B cell (primary cell): ENCODE data around the gene SPEF1. TPM values are rescaled to one million over a fixed set of nuclear protein-coding genes. Genes with fewer than 3 reads are reported as not detected.

Experiments
- ATAC-seq: fragments of 200-7000 bp; cut with Tn5 transposase; one replicate; pipeline ENCODE4 v1.10.0; 2021; ENCODE audit warnings: low read depth, mild to moderate bottlenecking, moderate number of reproducible peaks, moderate library complexity
- CTCF ChIA-PET: fragments of 350-600 bp; sonication (Branson Sonifier 250); formaldehyde crosslinking; loops from one replicate; lab custom pipeline; 2021; ENCODE audit warnings: antibody characterized with exemption, inconsistent platforms; lab: Charles Lee
- POLR2A ChIA-PET: fragments of 350-600 bp; sonication (Branson Sonifier 250); formaldehyde crosslinking; loops from one replicate; lab custom pipeline; 2021; ENCODE audit warnings: antibody characterized with exemption; lab: Charles Lee
- DNase-seq: peaks from one replicate; pipeline ENCODE4 v3.0.0; 2013
- H2AFZ ChIP-seq: 2 replicates; pipeline ENCODE4 v1.6.1; 2012; ENCODE audit warnings: mild to moderate bottlenecking, low read depth, low read length; ENCODE audit not compliant: insufficient read depth, poor library complexity, severe bottlenecking
- H3K27ac ChIP-seq, 2 donors: 1 replicate in 1 of 2; 2 replicates in 1 of 2; pipeline ENCODE4 v1.5.1; 2012 to 2013; ENCODE audit warnings: low read length in 2 of 2, mild to moderate bottlenecking in 2 of 2, moderate library complexity in 1 of 2
- H3K27me3 ChIP-seq, 4 experiments: fragments of 200-600 bp in 1 of 4; sonication (generic) in 1 of 4; replicated peaks in 1 of 4; 1 replicate in 2 of 4; 2 replicates in 2 of 4; pipeline versions ENCODE4 v1.6.1 to v1.7.0; 2013 to 2016; ENCODE audit warnings: low read length in 3 of 4, mild to moderate bottlenecking in 2 of 4, mixed read lengths in 1 of 4, moderate library complexity in 1 of 4; ENCODE audit not compliant: insufficient read depth in 4 of 4, control insufficient read depth in 3 of 4; ENCODE audit errors: control extremely low read depth in 1 of 4
- H3K36me3 ChIP-seq, 2 experiments: replicated peaks in 1 of 2; 1 replicate in 1 of 2; 2 replicates in 1 of 2; pipeline versions ENCODE4 v1.6.1 to v1.7.1; 2013; ENCODE audit warnings: low read length in 1 of 2; ENCODE audit not compliant: insufficient read depth in 2 of 2, control insufficient read depth in 1 of 2; ENCODE audit errors: control extremely low read depth in 1 of 2, extremely low read depth in 1 of 2
- H3K4me1 ChIP-seq, 2 donors: fragments of 200-600 bp in 1 of 2; sonication (generic) in 1 of 2; 1 replicate in 1 of 2; 2 replicates in 1 of 2; pipeline versions ENCODE4 v1.5.1 to v1.6.1; 2013 to 2017; ENCODE audit warnings: low read length in 2 of 2; ENCODE audit not compliant: control insufficient read depth in 2 of 2, insufficient read depth in 2 of 2
- H3K4me2 ChIP-seq: replicated peaks from 2 replicates; pipeline ENCODE3; 2012; ENCODE audit warnings: mild to moderate bottlenecking, low read depth, low read length; ENCODE audit not compliant: poor library complexity, severe bottlenecking
- H3K4me3 ChIP-seq, 5 experiments: fragments of 200-600 bp in 1 of 5; sonication (generic) in 1 of 5; 1 replicate in 3 of 5; 2 replicates in 2 of 5; pipeline versions ENCODE4 v1.5.1 to v1.7.0; 2011 to 2016; ENCODE audit warnings: low read length in 4 of 5, mild to moderate bottlenecking in 4 of 5, low read depth in 2 of 5, control low read depth in 1 of 5, moderate library complexity in 1 of 5; ENCODE audit not compliant: insufficient read depth in 1 of 5; ENCODE audit errors: control extremely low read depth in 1 of 5, extremely low read depth in 1 of 5
- H3K79me2 ChIP-seq: fragments of 200-600 bp; sonication (generic); one replicate; pipeline ENCODE4 v1.6.0; 2016; ENCODE audit warnings: low read length; ENCODE audit not compliant: control insufficient read depth, insufficient read depth
- H3K9ac ChIP-seq: fragments of 200-600 bp; sonication (generic); 2 replicates; pipeline ENCODE4 v1.6.1; 2017; ENCODE audit warnings: mild to moderate bottlenecking, low read length, moderate library complexity
- H3K9me3 ChIP-seq, 3 donors: one replicate each; pipeline versions ENCODE4 v1.6.1 to v1.7.1; 2013; ENCODE audit warnings: low read length in 2 of 3; ENCODE audit not compliant: control insufficient read depth in 2 of 3, insufficient read depth in 1 of 3; ENCODE audit errors: control extremely low read depth in 1 of 3
- H4K20me1 ChIP-seq: 2 replicates; pipeline ENCODE4 v1.6.0; 2012; ENCODE audit warnings: mild to moderate bottlenecking, low read length; ENCODE audit not compliant: insufficient read depth, control insufficient read depth, poor library complexity, severe bottlenecking
- H3K27ac Mint-ChIP-seq: one replicate; pipeline ENCODE4 v1.8.0; 2021; ENCODE audit warnings: mixed read lengths
- H3K27me3 Mint-ChIP-seq: one replicate; pipeline ENCODE4 v1.8.0; 2021; ENCODE audit warnings: mixed read lengths
- H3K4me1 Mint-ChIP-seq: one replicate; pipeline ENCODE4 v1.8.0; 2021; ENCODE audit warnings: mixed read lengths
- H3K4me3 Mint-ChIP-seq: one replicate; pipeline ENCODE4 v1.8.0; 2021; ENCODE audit warnings: mixed read lengths
- H3K9me3 Mint-ChIP-seq: one replicate; pipeline ENCODE4 v1.8.0; 2022; ENCODE audit warnings: mixed read lengths; ENCODE audit not compliant: insufficient read depth
- CTCF ChIP-seq: fragments of 200-600 bp; IDR thresholded peaks from one replicate; pipeline ENCODE4 v1.8.0; 2022; ENCODE audit warnings: antibody characterized with exemption, mild to moderate bottlenecking
- EZH2 ChIP-seq: IDR thresholded peaks from 2 replicates; pipeline ENCODE4 v1.6.1; 2012; ENCODE audit warnings: borderline replicate concordance, low read depth, mild to moderate bottlenecking, moderate library complexity, low read length; ENCODE audit not compliant: insufficient read depth, poor library complexity, severe bottlenecking
- WGBS: methylation state at CpG from one replicate; pipeline ENCODE4 v1.1.5; 2013; ENCODE audit warnings: missing lambda C conversion rate; ENCODE audit not compliant: insufficient coverage; 5-methylcytosine and 5-hydroxymethylcytosine counted together
- intact Hi-C: fragments of 100-400 bp; cut with micrococcal nuclease; formaldehyde crosslinking; loops from one replicate; pipeline ENCODE4 v1.10.0; 2022
- polyA plus RNA-seq: library from polyadenylated mRNA; depleted of rRNA; stranded (reverse); fragments of >200 nt; gene quantifications from 2 replicates; pipeline ENCODE4 v1.2.3, GENCODE V29; 2012
- total RNA-seq, 2 donors: library from RNA; stranded (reverse); fragments of 120-200 nt in 1 of 2; gene quantifications; 1 replicate in 1 of 2; 2 replicates in 1 of 2; pipeline versions ENCODE4 v1.2.3 to v1.2.4, GENCODE V29; 2013 to 2022

SPEF1 gene
- total and polyA plus RNA-seq, 2 donors (not counting 1 experiment from before 2014, with no cell fraction given), result not detected

DNA sequence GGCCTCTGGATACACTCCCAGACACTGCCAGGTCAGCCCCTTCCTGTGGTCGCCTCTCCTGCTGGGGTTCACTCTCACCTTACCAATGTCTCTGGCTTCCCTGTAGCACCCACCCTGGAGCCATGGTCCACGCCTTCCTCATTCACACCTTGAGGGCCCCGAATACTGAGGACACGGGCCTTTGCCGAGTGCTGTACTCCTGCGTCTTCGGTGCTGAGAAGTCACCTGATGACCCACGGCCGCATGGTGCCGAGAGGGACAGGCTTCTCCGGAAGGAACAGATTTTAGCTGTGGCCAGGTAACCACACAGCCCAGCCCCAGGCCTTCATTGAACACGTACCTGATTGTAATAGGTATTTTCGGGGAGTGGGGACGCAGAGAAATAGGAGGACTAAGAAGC, 40.7 kb upstream of the SPEF1 start:
- Histone ChIP-seq H2AFZ (no peak overlapping the region), H3K4me3 (no peak overlapping the region), H3K79me2 (peaks cover 13% of the 10 kb centered on the region), H3K27me3 (no peaks in the 10 kb centered on the region), H4K20me1 (no peaks in the 10 kb centered on the region), H3K9me3 (no peaks in the 10 kb centered on the region), H3K27ac (peak overlapping the region in 1 of 2 donors; percentile 97), H3K9ac (no peak overlapping the region), H3K4me2 (peak overlapping the region; percentile 79), H3K36me3 (peaks cover 2 to 26% of the 10 kb centered on the region in 2 experiments), H3K4me1 (peaks cover 13 to 26% of the 10 kb centered on the region in 2 donors)
- peaks cover 24% of the 10 kb centered on the region for H3K4me1 Mint-ChIP-seq
- no peaks in the 10 kb centered on the region for H3K27me3 Mint-ChIP-seq
- 98% methylated on average over 9 of the region's 14 CpGs for WGBS
- H3K4me3 Mint-ChIP-seq, result peak overlapping the region; percentile 97
- H3K27ac Mint-ChIP-seq, result peak overlapping the region; percentile 67
- ATAC-seq (no peak), DNase-seq (no peak)
- TF ChIP-seq EZH2, result no peak
- no peak for TF ChIP-seq CTCF
- POLR2A ChIA-PET, result interaction anchor here (0.5 kb wide), 1 partner anchor 11 kb away, joined by 3 read pairs; no protein-coding TSS in a partner anchor
- CTCF ChIA-PET, result interaction anchor here (1.0 to 6.4 kb wide), 3 partner anchors 33 to 70 kb away, joined by 3 to 84 read pairs (median 6); partner anchors contain the start of gene CENPB
- intact Hi-C loops, result loop anchor here (2.0 kb wide), 1 partner anchor 33 kb away; no protein-coding TSS in a partner anchor
- H3K9me3 Mint-ChIP-seq, result no peaks in the 10 kb centered on the region
